A549 (cell line): ENCODE results near the gene AFF2. TPM values are rescaled to one million over a fixed set of nuclear protein-coding genes. Genes with fewer than 3 reads are reported as not detected.

Experiments used
- ATAC-seq, 2 experiments: fragments of 200-7000 bp in 1 of 2; fragments of >200 bp in 1 of 2; cut with Nextera tagmentation in 1 of 2; cut with Tn5 transposase in 1 of 2; 3 replicates each; pipeline versions ENCODE4 v1.8.0 to v1.9.1; 2018 to 2020; ENCODE audit warnings: mild to moderate bottlenecking in 1 of 2, moderate library complexity in 1 of 2
- CTCF ChIA-PET: fragments of 300-600 bp; sonication (Branson Sonifier 250); formaldehyde crosslinking; extraction: SDS; loops from one replicate; lab custom pipeline; 2021; ENCODE audit warnings: antibody characterized with exemption, inconsistent platforms; lab: Yijun Ruan, JAX
- POLR2A ChIA-PET: fragments of 350-600 bp; formaldehyde crosslinking; extraction: SDS; loops from one replicate; lab custom pipeline; 2021; ENCODE audit warnings: antibody characterized with exemption, inconsistent platforms; lab: Yijun Ruan, JAX
- DNase-seq, 2 experiments: peaks; one replicate each; pipeline versions ENCODE4 v3.0.0 to v3.0.0-alpha.2; 2011 to 2016; ENCODE audit warnings: low read depth in 1 of 2, low spot score in 1 of 2
- FAIRE-seq: peaks from 2 replicates; lab custom pipeline; 2011; peaks lifted over from hg19 to GRCh38; lab: Jason Lieb, UNC
- H3K27ac ChIP-seq, 2 experiments: fragments of >200 bp; sonication (Bioruptor Twin); formaldehyde crosslinking; 3 replicates each; pipeline ENCODE4 v1.5.1; 2016 to 2017
- H3K4me1 ChIP-seq: fragments of >200 bp; sonication (Bioruptor Twin); formaldehyde crosslinking; 3 replicates; pipeline ENCODE4 v1.6.1; 2016
- H3K4me2 ChIP-seq: fragments of >200 bp; sonication (Bioruptor Twin); formaldehyde crosslinking; 3 replicates; pipeline ENCODE4 v1.6.1; 2016
- H3K4me3 ChIP-seq: fragments of >200 bp; sonication (Bioruptor Twin); formaldehyde crosslinking; 3 replicates; pipeline ENCODE4 v1.5.1; 2016
- H3K9me3 ChIP-seq: fragments of >200 bp; sonication (Bioruptor Twin); formaldehyde crosslinking; 3 replicates; pipeline ENCODE4 v1.6.1; 2016
- CEBPB ChIP-seq, 2 experiments: fragments of >200 bp in 1 of 2; sonication (Bioruptor Twin) in 1 of 2; formaldehyde crosslinking in 1 of 2; IDR thresholded peaks; 2 replicates each; pipeline ENCODE4 v1.6.1; 2012 to 2016
- CHD4 ChIP-seq: fragments of 200-600 bp; sonication (generic); IDR thresholded peaks from 2 replicates; pipeline ENCODE4 v1.6.1; 2016; ENCODE audit warnings: antibody characterized with exemption, mild to moderate bottlenecking, borderline replicate concordance
- EHMT2 ChIP-seq: fragments of 200-600 bp; sonication (generic); IDR thresholded peaks from 2 replicates; pipeline ENCODE4 v1.6.1; 2016; ENCODE audit warnings: antibody characterized with exemption, low read depth, mild to moderate bottlenecking, moderate library complexity
- HDAC2 ChIP-seq: fragments of 200-600 bp; sonication (generic); IDR thresholded peaks from 2 replicates; pipeline ENCODE4 v1.6.1; 2016
- JUN ChIP-seq, 2 experiments: fragments of >200 bp; sonication (Bioruptor Twin); formaldehyde crosslinking; IDR thresholded peaks; 2 replicates in 1 of 2; 3 replicates in 1 of 2; pipeline ENCODE4 v1.6.1; 2016 to 2017
- MAFK ChIP-seq: fragments of 450-650 bp; IDR thresholded peaks from 2 replicates; pipeline ENCODE4 v1.6.1; 2014; ENCODE audit not compliant: partially characterized antibody
- NFE2L2 ChIP-seq: fragments of 150-350 bp; conservative IDR thresholded peaks from 2 replicates; pipeline ENCODE4 v1.6.1; 2014; ENCODE audit warnings: low read length
- NR3C1 ChIP-seq: fragments of >200 bp; sonication (Bioruptor Twin); formaldehyde crosslinking; IDR thresholded peaks from 3 replicates; pipeline ENCODE4 v1.6.1; 2017
- POLR2A ChIP-seq: IDR thresholded peaks from 2 replicates; pipeline ENCODE4 v1.6.1; 2012; ENCODE audit warnings: mild to moderate bottlenecking, low read length
- RARB ChIP-seq: fragments of 250-450 bp; sonication (Bioruptor Pico); IDR thresholded peaks from 2 replicates; pipeline ENCODE4 v1.8.0; 2021; ENCODE audit warnings: mild to moderate bottlenecking, moderate library complexity
- SREBF2 ChIP-seq: fragments of 450-650 bp; IDR thresholded peaks from 2 replicates; pipeline ENCODE4 v1.6.1; 2014; ENCODE audit warnings: mild to moderate bottlenecking, moderate library complexity
- TP53 ChIP-seq: fragments of 250-450 bp; sonication (Bioruptor Pico); IDR thresholded peaks from 2 replicates; pipeline ENCODE4 v1.5.0; 2021; ENCODE audit warnings: mild to moderate bottlenecking, moderate library complexity
- ZNF302 ChIP-seq: fragments of 250-450 bp; sonication (Bioruptor Pico); IDR thresholded peaks from 2 replicates; pipeline ENCODE4 v1.9.0; 2021; ENCODE audit warnings: inconsistent platforms, mild to moderate bottlenecking, moderate library complexity
- polyA plus RNA-seq, 4 experiments: library from polyadenylated mRNA; depleted of rRNA in 3 of 4; stranded (reverse); fragments of >200 nt; fragmentation: RNase III in 1 of 4; extraction: RNeasy Plus Mini Kit Qiagen cat#74134 plus additional on column Dnase treatment in 1 of 4; gene quantifications; 2 replicates in 3 of 4; 3 replicates in 1 of 4; pipeline ENCODE4 v1.2.3, GENCODE V29; 2011 to 2017
- TF ChIP-seq, protein P1 (sequence below): fragments of 250-450 bp; sonication (Bioruptor Pico); IDR thresholded peaks from 2 replicates; pipeline ENCODE4 v1.5.0; 2020; ENCODE audit warnings: low read depth, mild to moderate bottlenecking, moderate library complexity
- TF ChIP-seq, protein P2 (sequence below): fragments of 250-450 bp; sonication (Bioruptor Pico); IDR thresholded peaks from 2 replicates; pipeline ENCODE4 v1.5.0; 2021; ENCODE audit warnings: mild to moderate bottlenecking, moderate library complexity, borderline replicate concordance
- TF ChIP-seq, protein P3 (sequence below): IDR thresholded peaks from 2 replicates; pipeline ENCODE4 v1.6.1; 2012
- TF ChIP-seq, protein P4 (sequence below): fragments of 150-350 bp; IDR thresholded peaks from 2 replicates; pipeline ENCODE4 v1.6.1; 2014; ENCODE audit warnings: low read depth, mild to moderate bottlenecking, low read length
- TF ChIP-seq, protein P5 (sequence below): fragments of 200-600 bp; sonication (generic); IDR thresholded peaks from 2 replicates; pipeline ENCODE4 v1.6.1; 2016; ENCODE audit warnings: antibody characterized with exemption, mild to moderate bottlenecking, moderate library complexity
- TF ChIP-seq, protein P6 (sequence below): fragments of >200 bp; sonication (Bioruptor Twin); formaldehyde crosslinking; IDR thresholded peaks from 2 replicates; pipeline ENCODE4 v1.6.1; 2016
- TF ChIP-seq, protein P7 (sequence below): fragments of 450-650 bp; IDR thresholded peaks from 2 replicates; pipeline ENCODE4 v1.6.1; 2014; ENCODE audit warnings: antibody characterized with exemption

Gene AFF2
- polyA plus RNA-seq, 2 of the 4 experiments (the other 2 are of a cell fraction) = 0.04 TPM; not detected in 1

DNA sequence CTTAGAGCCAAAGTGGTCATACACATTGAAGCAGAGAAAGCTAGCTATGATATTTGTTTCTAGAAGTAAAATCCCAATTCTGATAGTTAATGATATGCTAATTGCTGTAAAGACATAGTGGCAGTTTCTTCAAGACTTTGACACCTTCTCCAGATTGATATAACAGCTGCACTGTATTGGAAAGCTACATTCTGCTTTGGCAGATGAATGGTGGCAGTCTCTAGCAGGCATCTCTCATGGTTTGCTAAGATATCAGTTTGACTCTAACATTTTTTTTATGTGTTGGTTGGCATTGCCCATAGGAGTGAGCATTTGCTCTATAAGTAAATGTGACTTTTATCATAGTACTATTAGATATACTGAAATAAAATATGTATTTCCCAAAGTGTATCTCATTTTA, 128.2 kb downstream of the AFF2 start:
- no peak overlapping the region for H3K4me2 ChIP-seq
- no peak for FAIRE-seq
- H3K4me1 ChIP-seq = no peaks in the 10 kb centered on the region
- no peak overlapping the region for H3K4me3 ChIP-seq
- CTCF ChIA-PET = no interaction called here
- TF ChIP-seq CHD4 = no peak
- TF ChIP-seq NR3C1 = no peak
- TF ChIP-seq, protein P1, sequence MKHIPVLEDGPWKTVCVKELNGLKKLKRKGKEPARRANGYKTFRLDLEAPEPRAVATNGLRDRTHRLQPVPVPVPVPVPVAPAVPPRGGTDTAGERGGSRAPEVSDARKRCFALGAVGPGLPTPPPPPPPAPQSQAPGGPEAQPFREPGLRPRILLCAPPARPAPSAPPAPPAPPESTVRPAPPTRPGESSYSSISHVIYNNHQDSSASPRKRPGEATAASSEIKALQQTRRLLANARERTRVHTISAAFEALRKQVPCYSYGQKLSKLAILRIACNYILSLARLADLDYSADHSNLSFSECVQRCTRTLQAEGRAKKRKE (CRISPR knock-in tag) = no peak
- TF ChIP-seq SREBF2 = no peak
- no peak for TF ChIP-seq EHMT2
- no peak for TF ChIP-seq NFE2L2
- TF ChIP-seq RARB (CRISPR knock-in tag) = no peak
- TF ChIP-seq TP53 (CRISPR knock-in tag) = no peak
- TF ChIP-seq, protein P2, sequence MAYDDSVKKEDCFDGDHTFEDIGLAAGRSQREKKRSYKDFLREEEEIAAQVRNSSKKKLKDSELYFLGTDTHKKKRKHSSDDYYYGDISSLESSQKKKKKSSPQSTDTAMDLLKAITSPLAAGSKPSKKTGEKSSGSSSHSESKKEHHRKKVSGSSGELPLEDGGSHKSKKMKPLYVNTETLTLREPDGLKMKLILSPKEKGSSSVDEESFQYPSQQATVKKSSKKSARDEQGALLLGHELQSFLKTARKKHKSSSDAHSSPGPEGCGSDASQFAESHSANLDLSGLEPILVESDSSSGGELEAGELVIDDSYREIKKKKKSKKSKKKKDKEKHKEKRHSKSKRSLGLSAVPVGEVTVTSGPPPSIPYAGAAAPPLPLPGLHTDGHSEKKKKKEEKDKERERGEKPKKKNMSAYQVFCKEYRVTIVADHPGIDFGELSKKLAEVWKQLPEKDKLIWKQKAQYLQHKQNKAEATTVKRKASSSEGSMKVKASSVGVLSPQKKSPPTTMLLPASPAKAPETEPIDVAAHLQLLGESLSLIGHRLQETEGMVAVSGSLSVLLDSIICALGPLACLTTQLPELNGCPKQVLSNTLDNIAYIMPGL = no peak
- TF ChIP-seq HDAC2 = no peak
- TF ChIP-seq, protein P3, sequence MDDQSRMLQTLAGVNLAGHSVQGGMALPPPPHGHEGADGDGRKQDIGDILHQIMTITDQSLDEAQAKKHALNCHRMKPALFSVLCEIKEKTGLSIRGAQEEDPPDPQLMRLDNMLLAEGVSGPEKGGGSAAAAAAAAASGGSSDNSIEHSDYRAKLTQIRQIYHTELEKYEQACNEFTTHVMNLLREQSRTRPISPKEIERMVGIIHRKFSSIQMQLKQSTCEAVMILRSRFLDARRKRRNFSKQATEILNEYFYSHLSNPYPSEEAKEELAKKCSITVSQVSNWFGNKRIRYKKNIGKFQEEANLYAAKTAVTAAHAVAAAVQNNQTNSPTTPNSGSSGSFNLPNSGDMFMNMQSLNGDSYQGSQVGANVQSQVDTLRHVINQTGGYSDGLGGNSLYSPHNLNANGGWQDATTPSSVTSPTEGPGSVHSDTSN = no peak
- TF ChIP-seq ZNF302 (CRISPR knock-in tag) = no peak
- TF ChIP-seq, protein P4, sequence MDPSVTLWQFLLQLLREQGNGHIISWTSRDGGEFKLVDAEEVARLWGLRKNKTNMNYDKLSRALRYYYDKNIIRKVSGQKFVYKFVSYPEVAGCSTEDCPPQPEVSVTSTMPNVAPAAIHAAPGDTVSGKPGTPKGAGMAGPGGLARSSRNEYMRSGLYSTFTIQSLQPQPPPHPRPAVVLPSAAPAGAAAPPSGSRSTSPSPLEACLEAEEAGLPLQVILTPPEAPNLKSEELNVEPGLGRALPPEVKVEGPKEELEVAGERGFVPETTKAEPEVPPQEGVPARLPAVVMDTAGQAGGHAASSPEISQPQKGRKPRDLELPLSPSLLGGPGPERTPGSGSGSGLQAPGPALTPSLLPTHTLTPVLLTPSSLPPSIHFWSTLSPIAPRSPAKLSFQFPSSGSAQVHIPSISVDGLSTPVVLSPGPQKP = no peak
- TF ChIP-seq, protein P5, sequence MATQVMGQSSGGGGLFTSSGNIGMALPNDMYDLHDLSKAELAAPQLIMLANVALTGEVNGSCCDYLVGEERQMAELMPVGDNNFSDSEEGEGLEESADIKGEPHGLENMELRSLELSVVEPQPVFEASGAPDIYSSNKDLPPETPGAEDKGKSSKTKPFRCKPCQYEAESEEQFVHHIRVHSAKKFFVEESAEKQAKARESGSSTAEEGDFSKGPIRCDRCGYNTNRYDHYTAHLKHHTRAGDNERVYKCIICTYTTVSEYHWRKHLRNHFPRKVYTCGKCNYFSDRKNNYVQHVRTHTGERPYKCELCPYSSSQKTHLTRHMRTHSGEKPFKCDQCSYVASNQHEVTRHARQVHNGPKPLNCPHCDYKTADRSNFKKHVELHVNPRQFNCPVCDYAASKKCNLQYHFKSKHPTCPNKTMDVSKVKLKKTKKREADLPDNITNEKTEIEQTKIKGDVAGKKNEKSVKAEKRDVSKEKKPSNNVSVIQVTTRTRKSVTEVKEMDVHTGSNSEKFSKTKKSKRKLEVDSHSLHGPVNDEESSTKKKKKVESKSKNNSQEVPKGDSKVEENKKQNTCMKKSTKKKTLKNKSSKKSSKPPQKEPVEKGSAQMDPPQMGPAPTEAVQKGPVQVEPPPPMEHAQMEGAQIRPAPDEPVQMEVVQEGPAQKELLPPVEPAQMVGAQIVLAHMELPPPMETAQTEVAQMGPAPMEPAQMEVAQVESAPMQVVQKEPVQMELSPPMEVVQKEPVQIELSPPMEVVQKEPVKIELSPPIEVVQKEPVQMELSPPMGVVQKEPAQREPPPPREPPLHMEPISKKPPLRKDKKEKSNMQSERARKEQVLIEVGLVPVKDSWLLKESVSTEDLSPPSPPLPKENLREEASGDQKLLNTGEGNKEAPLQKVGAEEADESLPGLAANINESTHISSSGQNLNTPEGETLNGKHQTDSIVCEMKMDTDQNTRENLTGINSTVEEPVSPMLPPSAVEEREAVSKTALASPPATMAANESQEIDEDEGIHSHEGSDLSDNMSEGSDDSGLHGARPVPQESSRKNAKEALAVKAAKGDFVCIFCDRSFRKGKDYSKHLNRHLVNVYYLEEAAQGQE = no peak
- TF ChIP-seq JUN (IDR thresholded peaks at IDR 0.05) = no peak
- TF ChIP-seq CEBPB (IDR thresholded peaks at IDR 0.05) = no peak
- TF ChIP-seq POLR2A = no peak
- no peak for TF ChIP-seq MAFK
- TF ChIP-seq, protein P6, sequence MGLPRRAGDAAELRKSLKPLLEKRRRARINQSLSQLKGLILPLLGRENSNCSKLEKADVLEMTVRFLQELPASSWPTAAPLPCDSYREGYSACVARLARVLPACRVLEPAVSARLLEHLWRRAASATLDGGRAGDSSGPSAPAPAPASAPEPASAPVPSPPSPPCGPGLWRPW = no peak
- TF ChIP-seq, protein P7, sequence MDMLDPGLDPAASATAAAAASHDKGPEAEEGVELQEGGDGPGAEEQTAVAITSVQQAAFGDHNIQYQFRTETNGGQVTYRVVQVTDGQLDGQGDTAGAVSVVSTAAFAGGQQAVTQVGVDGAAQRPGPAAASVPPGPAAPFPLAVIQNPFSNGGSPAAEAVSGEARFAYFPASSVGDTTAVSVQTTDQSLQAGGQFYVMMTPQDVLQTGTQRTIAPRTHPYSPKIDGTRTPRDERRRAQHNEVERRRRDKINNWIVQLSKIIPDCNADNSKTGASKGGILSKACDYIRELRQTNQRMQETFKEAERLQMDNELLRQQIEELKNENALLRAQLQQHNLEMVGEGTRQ = no peak
- TF ChIP-seq, all 56 proteins: peak for 0
- Histone ChIP-seq H3K9me3 (no peaks in the 10 kb centered on the region), H3K27ac (no peak overlapping the region)
- no peak for ATAC-seq
- no peak for DNase-seq
- POLR2A ChIA-PET = no interaction called here
